Measurements from ENCODE around the gene CARD8.

CARD8 gene

DNA sequence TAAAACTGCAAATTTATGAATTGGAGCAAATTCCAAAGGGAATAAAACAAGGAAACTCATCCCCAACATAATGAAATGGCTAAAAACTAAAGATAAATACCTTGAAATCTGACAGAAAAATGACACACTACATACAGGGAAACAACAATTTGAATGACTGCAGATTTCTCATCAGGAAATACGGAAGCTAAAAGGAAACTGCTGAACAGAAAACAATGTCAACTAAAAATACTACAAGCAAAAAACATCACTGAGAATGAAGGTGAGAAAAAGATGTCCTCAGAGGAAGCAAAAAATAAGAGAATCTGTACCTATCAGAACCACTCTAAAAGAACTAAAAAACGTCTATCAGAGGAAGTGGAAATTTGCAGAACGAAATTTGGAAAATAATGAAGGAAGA is 45.7 kb downstream of the CARD8 start:
- Histone ChIP-seq H3K36me3 (ENCODE audit: control insufficient read depth, insufficient read depth, low read length) (no peaks in the 10 kb centered on the region), H3K27me3 (ENCODE audit: control insufficient read depth, insufficient read depth, low read length) (no peaks in the 10 kb centered on the region), H3K27ac (ENCODE audit: low read depth, low read length) (no peak overlapping the region), H3K4me1 (ENCODE audit: control insufficient read depth, insufficient read depth, low read length) (no peaks in the 10 kb centered on the region), H3K4me3 (ENCODE audit: low read depth, low read length) (no peak overlapping the region), H3K9me3 (ENCODE audit: control insufficient read depth, insufficient read depth, low read depth, low read length) (no peaks in the 10 kb centered on the region), H3K9ac (ENCODE audit: low read length) (no peak overlapping the region)

DNA sequence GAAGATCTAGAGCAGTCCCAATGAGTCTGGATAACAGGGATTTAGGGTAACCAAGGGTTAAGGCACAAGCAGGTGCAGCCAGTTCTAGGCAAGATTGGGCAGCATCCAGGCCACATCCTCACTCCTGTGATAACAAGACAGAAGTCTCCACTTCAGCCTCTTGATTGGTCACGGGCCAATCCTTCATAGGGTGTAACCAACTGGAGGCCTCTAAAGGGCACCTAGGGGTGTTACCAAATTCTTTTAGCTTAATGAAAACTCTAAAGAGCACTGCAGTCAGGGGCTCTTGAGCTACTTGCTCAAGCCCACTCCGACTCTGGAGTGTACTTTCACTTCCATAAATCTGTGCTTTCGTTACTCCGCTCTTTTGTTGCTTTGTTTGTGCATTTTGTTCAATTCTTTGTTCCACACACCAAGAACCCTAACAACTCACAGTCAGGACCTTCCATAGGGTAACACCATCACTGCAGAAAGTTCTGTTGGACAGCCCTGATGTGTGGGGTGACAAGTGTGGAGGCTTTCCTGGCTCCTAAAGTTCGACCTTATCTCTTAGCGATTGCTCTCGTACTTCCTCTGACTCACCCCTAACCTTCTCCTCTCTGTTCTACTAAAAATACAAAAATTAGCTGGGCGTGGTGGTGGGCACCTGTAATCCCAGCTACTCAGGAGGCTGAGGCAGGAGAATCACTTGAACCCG is 49.2 kb downstream of the CARD8 start:
- Histone ChIP-seq H3K27me3 (ENCODE audit: control insufficient read depth, insufficient read depth, low read length) (no peaks in the 10 kb centered on the region), H3K4me3 (ENCODE audit: low read depth, low read length) (no peak overlapping the region), H3K27ac (ENCODE audit: low read depth, low read length) (no peak overlapping the region), H3K9ac (ENCODE audit: low read length) (no peak overlapping the region), H3K36me3 (ENCODE audit: control insufficient read depth, insufficient read depth, low read length) (no peaks in the 10 kb centered on the region), H3K9me3 (ENCODE audit: control insufficient read depth, insufficient read depth, low read depth, low read length) (no peaks in the 10 kb centered on the region), H3K4me1 (ENCODE audit: control insufficient read depth, insufficient read depth, low read length) (peaks cover 4% of the 10 kb centered on the region; the same call in 1 of the 2 replicates)

GRCh38 chr19:48203794-48204628 is 51.7 kb downstream of the CARD8 start:
- Histone ChIP-seq H3K9ac (ENCODE audit: low read length) (peak overlapping the region; percentile 46), H3K36me3 (ENCODE audit: control insufficient read depth, insufficient read depth, low read length) (no peaks in the 10 kb centered on the region), H3K4me3 (ENCODE audit: low read depth, low read length) (peak overlapping the region; percentile 62), H3K27me3 (ENCODE audit: control insufficient read depth, insufficient read depth, low read length) (no peaks in the 10 kb centered on the region), H3K9me3 (ENCODE audit: control insufficient read depth, insufficient read depth, low read depth, low read length) (no peaks in the 10 kb centered on the region), H3K4me1 (ENCODE audit: control insufficient read depth, insufficient read depth, low read length) (peaks cover 4% of the 10 kb centered on the region; the same call in 1 of the 2 replicates), H3K27ac (ENCODE audit: low read depth, low read length) (no peak overlapping the region; the same call in 1 of the 2 replicates)

GRCh38 chr19:48203222-48203793 is 52.4 kb downstream of the CARD8 start:
- no peaks in the 10 kb centered on the region for H3K9me3 ChIP-seq (ENCODE audit: control insufficient read depth, insufficient read depth, low read depth, low read length)
- no peaks in the 10 kb centered on the region for H3K27me3 ChIP-seq (ENCODE audit: control insufficient read depth, insufficient read depth, low read length)
- H3K9ac ChIP-seq (ENCODE audit: low read length), result peak overlapping the region; percentile 12
- H3K4me3 ChIP-seq (ENCODE audit: low read depth, low read length), result peak overlapping the region; percentile 62
- H3K4me1 ChIP-seq (ENCODE audit: control insufficient read depth, insufficient read depth, low read length), result peaks cover 4% of the 10 kb centered on the region; the same call in 1 of the 2 replicates
- no peaks in the 10 kb centered on the region for H3K36me3 ChIP-seq (ENCODE audit: control insufficient read depth, insufficient read depth, low read length)
- peak overlapping the region; percentile 11; the same call in 1 of the 2 replicates for H3K27ac ChIP-seq (ENCODE audit: low read depth, low read length)

- H3K4me3 ChIP-seq (ENCODE audit: low read depth, low read length), result no peak overlapping the region
- H3K27ac ChIP-seq (ENCODE audit: low read depth, low read length), result no peak overlapping the region
- H3K9ac ChIP-seq (ENCODE audit: low read length), result no peak overlapping the region
- H3K36me3 ChIP-seq (ENCODE audit: control insufficient read depth, insufficient read depth, low read length), result no peaks in the 10 kb centered on the region
- no peaks in the 10 kb centered on the region for H3K27me3 ChIP-seq (ENCODE audit: control insufficient read depth, insufficient read depth, low read length)
- no peaks in the 10 kb centered on the region for H3K9me3 ChIP-seq (ENCODE audit: control insufficient read depth, insufficient read depth, low read depth, low read length)
- no peaks in the 10 kb centered on the region for H3K4me1 ChIP-seq (ENCODE audit: control insufficient read depth, insufficient read depth, low read length)
Observed at GRCh38 chr19:48196933-48197665, 58.6 kb downstream of the CARD8 start.

DNA sequence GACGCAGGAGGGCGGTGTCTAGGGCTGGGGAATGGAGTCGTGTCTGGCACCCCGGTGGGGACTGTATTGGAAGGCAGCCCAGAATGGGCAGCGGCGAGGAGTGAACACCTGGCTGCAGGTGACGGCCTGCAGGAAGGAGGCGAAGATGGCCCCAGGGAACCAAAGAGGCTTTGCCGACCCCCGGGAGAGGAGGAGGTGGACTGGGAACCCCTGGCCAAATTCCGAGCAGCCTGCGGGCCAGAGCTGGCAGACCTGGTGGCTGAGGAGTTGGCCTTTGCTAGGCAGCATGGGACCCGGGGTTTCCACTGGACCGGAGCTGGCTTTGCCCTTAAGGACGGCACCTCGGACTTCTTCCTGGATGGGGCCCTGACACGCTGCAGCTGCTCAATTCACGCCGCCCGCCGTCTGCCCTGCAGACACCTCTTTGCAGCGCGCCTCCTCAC is 59.4 kb downstream of the CARD8 start:
- Histone ChIP-seq H3K27ac (ENCODE audit: low read depth, low read length) (no peak overlapping the region), H3K27me3 (ENCODE audit: control insufficient read depth, insufficient read depth, low read length) (no peaks in the 10 kb centered on the region), H3K9me3 (ENCODE audit: control insufficient read depth, insufficient read depth, low read depth, low read length) (no peaks in the 10 kb centered on the region), H3K4me3 (ENCODE audit: low read depth, low read length) (no peak overlapping the region), H3K9ac (ENCODE audit: low read length) (no peak overlapping the region), H3K4me1 (ENCODE audit: control insufficient read depth, insufficient read depth, low read length) (no peaks in the 10 kb centered on the region), H3K36me3 (ENCODE audit: control insufficient read depth, insufficient read depth, low read length) (no peaks in the 10 kb centered on the region)

DNA sequence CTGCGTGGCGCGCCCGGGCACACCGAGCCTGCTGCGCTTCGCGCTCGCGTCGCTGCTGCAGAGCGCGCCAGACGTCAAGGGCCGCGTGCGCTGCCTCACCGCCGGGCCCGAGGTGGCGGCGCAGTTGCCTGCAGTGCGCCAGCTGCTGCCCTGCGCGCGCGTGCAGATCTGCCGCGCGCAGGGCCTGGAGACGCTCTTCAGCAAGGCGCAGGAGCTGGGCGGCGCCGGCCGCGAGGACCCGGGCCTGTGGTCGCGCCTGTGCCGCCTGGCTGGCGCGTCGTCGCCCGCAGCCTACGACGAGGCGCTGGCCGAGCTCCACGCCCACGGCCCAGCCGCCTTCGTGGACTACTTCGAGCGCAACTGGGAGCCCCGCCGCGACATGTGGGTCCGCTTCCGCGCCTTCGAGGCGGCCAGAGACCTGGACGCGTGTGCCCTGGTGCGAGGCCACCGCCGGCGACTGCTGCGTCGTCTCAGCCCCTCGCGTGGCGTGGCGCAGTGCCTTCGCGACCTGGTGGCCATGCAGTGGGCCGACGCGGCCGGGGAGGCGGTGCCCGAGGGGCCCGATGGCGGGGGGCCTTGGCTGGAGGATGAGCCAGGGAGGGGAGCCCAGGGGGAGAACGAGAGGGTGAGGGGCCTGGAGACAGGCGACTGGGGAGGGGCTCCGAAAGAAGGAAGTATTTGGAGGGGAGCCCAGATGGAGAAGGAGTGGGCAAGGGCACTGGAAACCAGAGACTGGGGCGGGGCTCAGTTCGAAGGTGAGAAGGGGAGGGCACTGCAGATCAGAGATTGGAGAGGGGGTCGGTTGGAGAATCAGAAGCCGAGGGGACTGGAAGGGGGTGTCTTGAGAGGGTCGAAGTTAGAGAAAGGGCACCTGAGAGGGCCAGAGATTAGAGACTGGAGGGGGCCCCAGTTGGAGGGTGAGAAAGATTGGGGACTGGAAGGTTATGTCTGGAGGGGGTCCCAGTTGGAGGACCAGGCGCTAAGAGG is 60.6 kb downstream of the CARD8 start:
- Histone ChIP-seq H3K9me3 (ENCODE audit: control insufficient read depth, insufficient read depth, low read depth, low read length) (no peaks in the 10 kb centered on the region), H3K4me3 (ENCODE audit: low read depth, low read length) (no peak overlapping the region), H3K27ac (ENCODE audit: low read depth, low read length) (no peak overlapping the region), H3K9ac (ENCODE audit: low read length) (no peak overlapping the region), H3K4me1 (ENCODE audit: control insufficient read depth, insufficient read depth, low read length) (no peaks in the 10 kb centered on the region), H3K36me3 (ENCODE audit: control insufficient read depth, insufficient read depth, low read length) (no peaks in the 10 kb centered on the region), H3K27me3 (ENCODE audit: control insufficient read depth, insufficient read depth, low read length) (no peaks in the 10 kb centered on the region)

- H3K4me1 ChIP-seq (ENCODE audit: control insufficient read depth, insufficient read depth, low read length), result no peaks in the 10 kb centered on the region
- no peaks in the 10 kb centered on the region for H3K27me3 ChIP-seq (ENCODE audit: control insufficient read depth, insufficient read depth, low read length)
- no peak overlapping the region for H3K4me3 ChIP-seq (ENCODE audit: low read depth, low read length)
- 0 out of 2 replicates have a peak, but pooled peaks cover 2% of the 10 kb centered on the region for H3K9me3 ChIP-seq (ENCODE audit: control insufficient read depth, insufficient read depth, low read depth, low read length)
- no peak overlapping the region for H3K9ac ChIP-seq (ENCODE audit: low read length)
- H3K36me3 ChIP-seq (ENCODE audit: control insufficient read depth, insufficient read depth, low read length), result no peaks in the 10 kb centered on the region
- H3K27ac ChIP-seq (ENCODE audit: low read depth, low read length), result no peak overlapping the region
Observed at GRCh38 chr19:48194041-48194843, 61.5 kb downstream of the CARD8 start.

DNA sequence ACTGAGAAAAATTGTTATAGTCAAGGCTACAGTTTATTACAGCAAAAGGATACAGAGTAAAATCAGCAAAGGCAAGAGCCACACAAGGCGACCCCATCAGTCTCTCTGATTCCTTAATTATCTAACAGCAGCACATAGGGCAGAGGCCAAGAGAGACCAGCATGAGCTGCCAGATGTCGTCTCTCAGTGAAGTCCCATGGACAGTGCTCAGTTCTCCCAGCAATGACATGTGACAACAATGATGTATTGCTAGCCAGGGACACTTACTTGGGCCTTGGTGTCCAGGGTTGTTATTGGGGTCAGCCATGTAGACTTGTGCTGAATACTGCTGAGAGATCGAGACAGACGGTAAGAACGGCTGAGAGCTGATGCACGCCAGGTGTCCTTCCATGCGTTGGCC is 63.0 kb downstream of the CARD8 start:
- H3K9ac ChIP-seq (ENCODE audit: low read length), result no peak overlapping the region
- no peaks in the 10 kb centered on the region for H3K27me3 ChIP-seq (ENCODE audit: control insufficient read depth, insufficient read depth, low read length)
- no peaks in the 10 kb centered on the region for H3K4me1 ChIP-seq (ENCODE audit: control insufficient read depth, insufficient read depth, low read length)
- no peak overlapping the region for H3K4me3 ChIP-seq (ENCODE audit: low read depth, low read length)
- no peak overlapping the region for H3K27ac ChIP-seq (ENCODE audit: low read depth, low read length)
- H3K36me3 ChIP-seq (ENCODE audit: control insufficient read depth, insufficient read depth, low read length), result no peaks in the 10 kb centered on the region; the same call in 1 of the 2 replicates
- H3K9me3 ChIP-seq (ENCODE audit: control insufficient read depth, insufficient read depth, low read depth, low read length), result peaks cover 8% of the 10 kb centered on the region; the same call in 1 of the 2 replicates
